NCI-H446 treated with DMSO at 0.1 percent for 48 hours (cell line): ENCODE results near the gene TMEM87A.
"Not testable (repeated sequence)": the region's sequence is repeated elsewhere in the genome, so short reads cannot be mapped to it uniquely, and the experiment has no call there.

Experiments used
- DNase-seq: peaks from one replicate; lab custom pipeline; 2025; lab: John Stamatoyannopoulos, UW

TMEM87A gene

GRCh38 chr15:42272939-42273899 lies at the start of gene TMEM87A, which contains the start of gene GANC:
Gene TMEM87A (minus strand): TSS chr15:42273433. CDS start chr15:42273398, 35 bp downstream.
Gene GANC (plus strand): TSS chr15:42273201. CDS start chr15:42274482, 1,281 bp downstream.
- peak; percentile 94 for DNase-seq

GRCh38 chr15:42319206-42319605 lies 46.0 kb upstream of the TMEM87A start:
- no peak for DNase-seq

GRCh38 chr15:42316282-42316805 lies 43.1 kb upstream of the TMEM87A start:
- DNase-seq, result not testable (repeated sequence)

GRCh38 chr15:42315521-42315920 lies 42.3 kb upstream of the TMEM87A start:
- DNase-seq, result no peak

- DNase-seq, result no peak
Observed at GRCh38 chr15:42314818-42315217, 41.6 kb upstream of the TMEM87A start.

- DNase-seq, result no peak
Observed at GRCh38 chr15:42313463-42313862, 40.2 kb upstream of the TMEM87A start.

- DNase-seq, result no peak
Observed at GRCh38 chr15:42306681-42307080, 33.4 kb upstream of the TMEM87A start.

- not testable (repeated sequence) for DNase-seq
Observed at GRCh38 chr15:42301004-42301403, 27.8 kb upstream of the TMEM87A start.

- no peak for DNase-seq
Observed at GRCh38 chr15:42289166-42289565, 15.9 kb upstream of the TMEM87A start.

GRCh38 chr15:42287931-42288330 lies 14.7 kb upstream of the TMEM87A start:
- no peak for DNase-seq

GRCh38 chr15:42286445-42287029 lies 13.3 kb upstream of the TMEM87A start:
- DNase-seq, result no peak

GRCh38 chr15:42285034-42285433 lies 11.8 kb upstream of the TMEM87A start:
- no peak for DNase-seq

GRCh38 chr15:42284551-42284950 lies 11.3 kb upstream of the TMEM87A start:
- DNase-seq, result no peak

GRCh38 chr15:42283671-42284070 lies 10.4 kb upstream of the TMEM87A start:
- no peak for DNase-seq

- no peak for DNase-seq
Observed at GRCh38 chr15:42282926-42283325, 9.7 kb upstream of the TMEM87A start.

- no peak for DNase-seq
Observed at GRCh38 chr15:42282344-42282743, 9.1 kb upstream of the TMEM87A start.

GRCh38 chr15:42279234-42279723 lies 6.0 kb upstream of the TMEM87A start:
- no peak for DNase-seq

GRCh38 chr15:42276762-42277161 lies 3.5 kb upstream of the TMEM87A start:
- DNase-seq, result no peak

GRCh38 chr15:42275780-42276391 lies 2.7 kb upstream of the TMEM87A start:
- no peak for DNase-seq

- DNase-seq, result no peak
Observed at GRCh38 chr15:42274702-42274989, 1.4 kb upstream of the TMEM87A start.

GRCh38 chr15:42273900-42274701 lies 868 bp upstream of the TMEM87A start:
- no peak for DNase-seq

- DNase-seq, result no peak
Observed at GRCh38 chr15:42270996-42271395, 2.2 kb downstream of the TMEM87A start.
